Adipocyte (in vitro differentiated cells): ENCODE data around the gene SULT2B1.
A peak's percentile ranks its signal among the peaks of the same experiment; 100 is the strongest.
"Not testable (repeated sequence)": the region's sequence is repeated elsewhere in the genome, so short reads cannot be mapped to it uniquely, and the experiment has no call there.

Experiments used
- DNase-seq: peaks from one replicate; pipeline ENCODE4 v3.0.0-alpha.2; 2015; ENCODE audit warnings: low read depth
- H3K27me3 ChIP-seq: replicated peaks from 2 replicates; pipeline ENCODE4 v1.7.0; 2013; ENCODE audit warnings: mild to moderate bottlenecking, low read length, moderate library complexity; ENCODE audit not compliant: control insufficient read depth, insufficient read depth
- H3K36me3 ChIP-seq: 2 replicates; pipeline ENCODE4 v1.7.0; 2013; ENCODE audit warnings: low read length, mild to moderate bottlenecking, moderate library complexity; ENCODE audit not compliant: control insufficient read depth, insufficient read depth, severe bottlenecking
- H3K4me1 ChIP-seq: 2 replicates; pipeline ENCODE4 v1.7.0; 2013; ENCODE audit warnings: mild to moderate bottlenecking, low read length, moderate library complexity; ENCODE audit not compliant: control insufficient read depth, insufficient read depth
- H3K4me3 ChIP-seq: 2 replicates; pipeline ENCODE4 v1.7.0; 2013; ENCODE audit warnings: mild to moderate bottlenecking, low read length, moderate library complexity
- H3K9ac ChIP-seq: 2 replicates; pipeline ENCODE4 v1.7.0; 2013; ENCODE audit warnings: mild to moderate bottlenecking, low read length, moderate library complexity
- H3K9me3 ChIP-seq: 2 replicates; pipeline ENCODE4 v1.7.0; 2013; ENCODE audit warnings: mild to moderate bottlenecking, low read length, moderate library complexity; ENCODE audit not compliant: control insufficient read depth

SULT2B1 gene

GRCh38 chr19:48568345-48568886, 16.4 kb downstream of the SULT2B1 start:
- Histone ChIP-seq H3K4me3 (peak overlapping the region; percentile 56), H3K9me3 (no peaks in the 10 kb centered on the region), H3K36me3 (no peaks in the 10 kb centered on the region), H3K27me3 (no peaks in the 10 kb centered on the region), H3K4me1 (peaks cover 14% of the 10 kb centered on the region), H3K9ac (peak overlapping the region; percentile 71)
- peak; percentile 96 for DNase-seq

- peaks cover 14% of the 10 kb centered on the region for H3K4me1 ChIP-seq
- no peaks in the 10 kb centered on the region for H3K9me3 ChIP-seq
- peak; percentile 20 for DNase-seq
- H3K9ac ChIP-seq = no peak overlapping the region
- no peak overlapping the region for H3K4me3 ChIP-seq
- H3K27me3 ChIP-seq = no peaks in the 10 kb centered on the region
- no peaks in the 10 kb centered on the region for H3K36me3 ChIP-seq
These were observed 17.8 kb downstream of the SULT2B1 start for GRCh38 chr19:48569814-48570213.

- Histone ChIP-seq H3K4me3 (no peak overlapping the region), H3K9ac (no peak overlapping the region), H3K36me3 (no peaks in the 10 kb centered on the region), H3K9me3 (no peaks in the 10 kb centered on the region), H3K27me3 (no peaks in the 10 kb centered on the region), H3K4me1 (peaks cover 14% of the 10 kb centered on the region)
- no peak for DNase-seq
These were observed 19.6 kb downstream of the SULT2B1 start for GRCh38 chr19:48571378-48572162.

GRCh38 chr19:48573163-48573505, 21.2 kb downstream of the SULT2B1 start:
- no peaks in the 10 kb centered on the region for H3K36me3 ChIP-seq
- no peaks in the 10 kb centered on the region for H3K9me3 ChIP-seq
- no peak overlapping the region for H3K9ac ChIP-seq
- H3K4me1 ChIP-seq = peaks cover 6% of the 10 kb centered on the region
- no peaks in the 10 kb centered on the region for H3K27me3 ChIP-seq
- no peak for DNase-seq
- H3K4me3 ChIP-seq = no peak overlapping the region

GRCh38 chr19:48575931-48576622, 24.1 kb downstream of the SULT2B1 start:
- no peaks in the 10 kb centered on the region for H3K36me3 ChIP-seq

GRCh38 chr19:48577908-48578307, 25.9 kb downstream of the SULT2B1 start:
- DNase-seq, H3K9ac ChIP-seq, H3K4me1 ChIP-seq, H3K4me3 ChIP-seq, H3K36me3 ChIP-seq, H3K9me3 ChIP-seq, H3K27me3 ChIP-seq: not testable (repeated sequence)

More at GRCh38 chr19:48575931-48576622, 24.1 kb downstream of the SULT2B1 start:
- DNase-seq = no peak
- no peaks in the 10 kb centered on the region for H3K9me3 ChIP-seq
- H3K27me3 ChIP-seq = no peaks in the 10 kb centered on the region
- H3K4me3 ChIP-seq = no peak overlapping the region
- H3K9ac ChIP-seq = no peak overlapping the region
- H3K4me1 ChIP-seq = no peaks in the 10 kb centered on the region

GRCh38 chr19:48578891-48579290, 26.9 kb downstream of the SULT2B1 start:
- H3K36me3 ChIP-seq = no peaks in the 10 kb centered on the region
- no peaks in the 10 kb centered on the region for H3K9me3 ChIP-seq
- no peaks in the 10 kb centered on the region for H3K27me3 ChIP-seq
- peaks cover 1% of the 10 kb centered on the region for H3K4me1 ChIP-seq
- no peak overlapping the region for H3K9ac ChIP-seq
- DNase-seq = no peak
- H3K4me3 ChIP-seq = no peak overlapping the region

GRCh38 chr19:48582168-48582567, 30.2 kb downstream of the SULT2B1 start:
- no peaks in the 10 kb centered on the region for H3K36me3 ChIP-seq
- H3K27me3 ChIP-seq = no peaks in the 10 kb centered on the region
- H3K9me3 ChIP-seq = no peaks in the 10 kb centered on the region
- DNase-seq = no peak
- no peak overlapping the region for H3K9ac ChIP-seq
- no peak overlapping the region for H3K4me3 ChIP-seq
- H3K4me1 ChIP-seq = peaks cover 19% of the 10 kb centered on the region

GRCh38 chr19:48587387-48587786, 35.4 kb downstream of the SULT2B1 start:
- H3K4me1 ChIP-seq = peaks cover 19% of the 10 kb centered on the region
- no peak overlapping the region for H3K4me3 ChIP-seq
- H3K9ac ChIP-seq = no peak overlapping the region
- H3K9me3 ChIP-seq = no peaks in the 10 kb centered on the region
- no peaks in the 10 kb centered on the region for H3K27me3 ChIP-seq
- no peak for DNase-seq
- H3K36me3 ChIP-seq = no peaks in the 10 kb centered on the region

GRCh38 chr19:48588670-48589401, 36.9 kb downstream of the SULT2B1 start:
- peak overlapping the region; percentile 77 for H3K4me3 ChIP-seq

GRCh38 chr19:48591021-48591420, 39.0 kb downstream of the SULT2B1 start:
- no peak overlapping the region for H3K4me3 ChIP-seq
- H3K9me3 ChIP-seq = no peaks in the 10 kb centered on the region
- H3K27me3 ChIP-seq = no peaks in the 10 kb centered on the region
- no peaks in the 10 kb centered on the region for H3K36me3 ChIP-seq
- no peak for DNase-seq
- no peak overlapping the region for H3K9ac ChIP-seq
- H3K4me1 ChIP-seq = peaks cover 11% of the 10 kb centered on the region

More at GRCh38 chr19:48588670-48589401, 36.9 kb downstream of the SULT2B1 start:
- H3K9me3 ChIP-seq = no peaks in the 10 kb centered on the region
- no peaks in the 10 kb centered on the region for H3K27me3 ChIP-seq
- no peaks in the 10 kb centered on the region for H3K36me3 ChIP-seq
- peak; percentile 97 for DNase-seq
- H3K4me1 ChIP-seq = peaks cover 18% of the 10 kb centered on the region
- H3K9ac ChIP-seq = peak overlapping the region; percentile 59
